ENCODE data around the gene HCFC1.

- TF ChIP-seq, protein P1, sequence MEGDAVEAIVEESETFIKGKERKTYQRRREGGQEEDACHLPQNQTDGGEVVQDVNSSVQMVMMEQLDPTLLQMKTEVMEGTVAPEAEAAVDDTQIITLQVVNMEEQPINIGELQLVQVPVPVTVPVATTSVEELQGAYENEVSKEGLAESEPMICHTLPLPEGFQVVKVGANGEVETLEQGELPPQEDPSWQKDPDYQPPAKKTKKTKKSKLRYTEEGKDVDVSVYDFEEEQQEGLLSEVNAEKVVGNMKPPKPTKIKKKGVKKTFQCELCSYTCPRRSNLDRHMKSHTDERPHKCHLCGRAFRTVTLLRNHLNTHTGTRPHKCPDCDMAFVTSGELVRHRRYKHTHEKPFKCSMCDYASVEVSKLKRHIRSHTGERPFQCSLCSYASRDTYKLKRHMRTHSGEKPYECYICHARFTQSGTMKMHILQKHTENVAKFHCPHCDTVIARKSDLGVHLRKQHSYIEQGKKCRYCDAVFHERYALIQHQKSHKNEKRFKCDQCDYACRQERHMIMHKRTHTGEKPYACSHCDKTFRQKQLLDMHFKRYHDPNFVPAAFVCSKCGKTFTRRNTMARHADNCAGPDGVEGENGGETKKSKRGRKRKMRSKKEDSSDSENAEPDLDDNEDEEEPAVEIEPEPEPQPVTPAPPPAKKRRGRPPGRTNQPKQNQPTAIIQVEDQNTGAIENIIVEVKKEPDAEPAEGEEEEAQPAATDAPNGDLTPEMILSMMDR (IDR thresholded peaks at IDR 0.05; ENCODE audit: low read depth, low read length, poor library complexity, severe bottlenecking), result no peak
- no peak for TF ChIP-seq EZH2phosphoT487 (IDR thresholded peaks at IDR 0.05; ENCODE audit: borderline replicate concordance, low read length)
These were observed 41.4 kb upstream of the HCFC1 start for GRCh38 chrX:154013001-154013421.
